ENCODE data around the gene FAM53A.

DNA sequence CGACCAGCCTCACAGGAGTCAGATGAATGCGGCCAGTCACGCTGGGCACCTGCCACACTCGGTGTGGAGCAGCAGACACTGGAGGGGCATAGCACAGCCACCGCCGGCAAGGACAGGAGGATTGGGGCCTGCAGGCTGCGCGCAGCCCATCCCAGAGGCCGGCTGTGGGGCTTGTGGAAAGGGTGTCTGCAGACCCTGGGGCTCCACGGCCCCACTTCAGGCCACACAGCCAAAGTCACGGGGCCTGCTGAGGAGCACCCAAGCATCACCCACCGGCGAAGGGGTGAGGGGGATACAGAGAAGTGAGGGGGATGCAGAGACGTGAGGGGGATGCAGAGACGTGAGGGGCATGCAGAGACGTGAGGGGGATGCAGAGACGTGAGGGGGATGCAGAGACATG lies 70.1 kb downstream of the FAM53A start:
- TF ChIP-seq, protein P1, sequence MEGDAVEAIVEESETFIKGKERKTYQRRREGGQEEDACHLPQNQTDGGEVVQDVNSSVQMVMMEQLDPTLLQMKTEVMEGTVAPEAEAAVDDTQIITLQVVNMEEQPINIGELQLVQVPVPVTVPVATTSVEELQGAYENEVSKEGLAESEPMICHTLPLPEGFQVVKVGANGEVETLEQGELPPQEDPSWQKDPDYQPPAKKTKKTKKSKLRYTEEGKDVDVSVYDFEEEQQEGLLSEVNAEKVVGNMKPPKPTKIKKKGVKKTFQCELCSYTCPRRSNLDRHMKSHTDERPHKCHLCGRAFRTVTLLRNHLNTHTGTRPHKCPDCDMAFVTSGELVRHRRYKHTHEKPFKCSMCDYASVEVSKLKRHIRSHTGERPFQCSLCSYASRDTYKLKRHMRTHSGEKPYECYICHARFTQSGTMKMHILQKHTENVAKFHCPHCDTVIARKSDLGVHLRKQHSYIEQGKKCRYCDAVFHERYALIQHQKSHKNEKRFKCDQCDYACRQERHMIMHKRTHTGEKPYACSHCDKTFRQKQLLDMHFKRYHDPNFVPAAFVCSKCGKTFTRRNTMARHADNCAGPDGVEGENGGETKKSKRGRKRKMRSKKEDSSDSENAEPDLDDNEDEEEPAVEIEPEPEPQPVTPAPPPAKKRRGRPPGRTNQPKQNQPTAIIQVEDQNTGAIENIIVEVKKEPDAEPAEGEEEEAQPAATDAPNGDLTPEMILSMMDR (conservative IDR thresholded peaks at IDR 0.05; ENCODE audit: low read depth, low read length): no peak
- TF ChIP-seq EZH2phosphoT487 (IDR thresholded peaks at IDR 0.05; ENCODE audit: borderline replicate concordance, low read length) (no peak), EZH2 (IDR thresholded peaks at IDR 0.05; ENCODE audit: low read length, unreplicated experiment) (no peak)

All from PC-3 (cell line).